ELR (cell line): Measurements from ENCODE around the gene RBL1.
A peak's percentile ranks its signal among the peaks of the same experiment; 100 is the strongest.
"Not testable (repeated sequence)": the region's sequence is repeated elsewhere in the genome, so short reads cannot be mapped to it uniquely, and the experiment has no call there.

Source experiments
- DNase-seq: peaks from one replicate; pipeline ENCODE4 v3.0.0-alpha.2; 2015; ENCODE audit warnings: low read depth

Gene RBL1

DNA sequence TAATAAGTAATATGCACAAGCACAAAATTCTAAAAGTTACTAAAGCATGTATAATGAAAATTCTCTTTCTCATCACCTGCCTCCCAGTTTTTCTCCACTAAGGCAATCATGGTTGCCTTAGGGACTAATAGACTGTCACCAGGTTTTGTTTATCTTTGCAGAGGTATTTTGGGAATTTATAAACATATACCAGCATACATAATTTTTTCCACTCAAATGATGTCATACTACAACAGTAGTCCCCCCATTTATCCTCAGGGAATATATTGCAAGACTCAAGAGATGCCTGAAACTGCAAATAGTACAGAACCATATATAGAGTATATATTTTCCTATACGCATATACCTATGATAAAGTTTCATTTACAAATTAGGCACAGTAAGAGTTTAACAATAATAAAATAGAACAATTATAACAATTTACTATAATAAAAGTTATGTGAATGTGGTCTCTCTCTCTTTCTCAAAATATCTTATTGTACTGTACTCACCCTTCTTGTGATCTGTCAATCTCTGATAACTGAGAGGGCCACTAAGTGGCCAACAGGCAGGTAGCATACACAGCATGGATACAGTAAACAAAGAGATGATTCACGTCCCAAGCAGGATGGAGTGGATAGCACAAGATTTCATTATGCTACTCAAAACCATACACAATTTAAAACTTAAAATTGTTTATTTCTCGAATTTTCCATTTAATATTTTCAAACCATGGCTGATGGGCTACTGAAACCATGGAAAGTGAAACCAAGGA, 19.7 kb downstream of the RBL1 start:
- DNase-seq: peak; percentile 54

DNA sequence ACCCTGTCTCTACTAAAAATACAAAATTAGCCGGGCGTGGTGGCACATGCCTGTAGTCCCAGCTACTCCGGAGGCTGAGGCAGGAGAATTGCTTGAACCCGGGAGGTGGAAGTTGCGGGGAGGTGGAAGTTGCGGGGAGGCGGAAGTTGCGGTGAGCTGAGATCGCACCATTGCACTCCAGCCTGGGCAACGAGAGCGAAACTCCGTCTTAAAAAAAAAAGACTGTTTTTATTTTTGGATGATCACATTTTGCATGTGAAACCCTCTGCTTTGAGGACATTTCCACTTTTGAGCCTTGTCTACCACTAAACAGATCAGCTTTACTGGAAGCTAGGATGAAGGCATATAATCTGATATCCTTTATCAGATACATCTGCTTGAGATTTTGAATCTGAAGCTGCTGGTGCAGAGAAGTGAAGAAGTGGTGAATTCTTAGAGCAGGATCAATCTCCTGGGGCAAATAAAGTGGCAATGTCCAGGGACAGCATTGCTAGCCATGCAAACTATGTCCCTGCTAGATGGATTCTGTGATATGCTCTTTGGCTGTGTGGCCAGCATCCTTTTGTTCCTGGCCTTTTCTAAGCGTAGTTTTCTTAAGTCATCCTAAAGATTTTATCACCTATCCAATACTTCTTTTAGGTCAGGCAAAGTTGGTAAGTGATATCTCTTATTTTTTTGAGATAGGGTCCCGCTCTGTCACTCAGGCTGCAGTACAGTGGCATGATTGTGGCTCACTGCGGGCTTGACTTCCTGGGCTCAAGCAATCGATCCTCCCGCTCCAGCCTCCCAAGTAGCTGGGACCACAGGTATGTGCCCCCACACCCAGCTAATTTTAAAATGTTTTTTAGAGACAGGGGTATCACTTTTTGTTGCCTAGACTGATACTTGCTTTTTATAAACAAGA, 23.3 kb downstream of the RBL1 start:
- no peak for DNase-seq

DNA sequence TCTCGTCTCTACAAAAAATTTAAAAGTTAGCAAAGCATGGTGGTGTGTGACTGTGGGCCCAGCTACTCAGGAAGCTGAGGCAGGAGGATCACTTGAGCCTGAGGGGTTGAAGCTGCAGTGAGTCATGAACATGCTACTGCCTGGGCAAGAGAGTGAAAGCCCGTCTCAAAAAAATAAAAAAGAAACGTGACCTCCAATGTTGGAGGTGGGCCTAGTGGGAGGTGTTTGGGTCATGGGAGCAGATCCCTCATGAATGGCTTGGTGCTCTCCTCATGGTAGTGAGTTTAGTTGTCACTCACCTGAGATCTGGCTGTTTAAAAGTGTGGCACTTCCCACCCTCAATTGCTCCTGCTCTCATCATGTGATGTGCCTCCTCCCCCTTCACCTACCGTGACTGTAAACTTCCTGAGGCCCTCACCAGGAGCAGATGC, 24.3 kb downstream of the RBL1 start:
- DNase-seq: peak; percentile 94

DNA sequence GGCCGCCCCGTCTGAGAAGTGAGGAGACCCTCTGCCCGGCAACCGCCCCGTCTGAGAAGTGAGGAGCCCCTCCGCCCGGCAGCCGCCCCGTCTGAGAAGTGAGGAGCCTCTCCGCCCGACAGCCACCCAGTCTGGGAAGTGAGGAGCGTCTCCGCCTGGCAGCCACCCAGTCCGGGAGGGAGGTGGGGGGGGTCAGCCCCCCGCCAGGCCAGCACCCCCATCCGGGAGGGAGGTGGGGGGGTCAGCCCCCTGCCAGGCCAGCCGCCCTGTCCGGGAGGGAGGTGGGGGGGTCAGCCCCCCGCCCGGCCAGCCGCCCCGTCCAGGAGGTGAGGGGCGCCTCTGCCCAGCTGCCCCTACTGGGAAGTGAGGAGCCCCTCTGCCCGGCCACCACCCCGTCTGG, 26.2 kb downstream of the RBL1 start:
- not testable (repeated sequence) for DNase-seq

DNA sequence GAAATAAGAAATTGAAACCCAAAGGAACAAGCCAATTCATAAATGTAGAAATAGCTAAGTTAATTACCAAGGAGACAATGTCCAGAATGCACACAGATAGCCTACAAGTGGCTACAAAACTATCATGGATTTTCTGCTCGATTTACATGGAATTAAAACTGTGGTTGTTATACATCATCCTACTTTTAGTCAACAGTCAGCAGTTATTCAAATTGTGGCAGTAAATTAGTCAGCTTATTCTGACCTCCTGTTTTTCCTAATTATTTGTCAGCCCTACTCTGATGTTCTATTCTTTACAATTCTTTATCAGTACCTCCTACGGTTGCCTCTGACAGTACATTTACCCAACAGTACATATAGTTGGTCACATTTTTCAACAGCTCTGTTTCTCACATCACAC, 29.6 kb downstream of the RBL1 start:
- DNase-seq: no peak

DNA sequence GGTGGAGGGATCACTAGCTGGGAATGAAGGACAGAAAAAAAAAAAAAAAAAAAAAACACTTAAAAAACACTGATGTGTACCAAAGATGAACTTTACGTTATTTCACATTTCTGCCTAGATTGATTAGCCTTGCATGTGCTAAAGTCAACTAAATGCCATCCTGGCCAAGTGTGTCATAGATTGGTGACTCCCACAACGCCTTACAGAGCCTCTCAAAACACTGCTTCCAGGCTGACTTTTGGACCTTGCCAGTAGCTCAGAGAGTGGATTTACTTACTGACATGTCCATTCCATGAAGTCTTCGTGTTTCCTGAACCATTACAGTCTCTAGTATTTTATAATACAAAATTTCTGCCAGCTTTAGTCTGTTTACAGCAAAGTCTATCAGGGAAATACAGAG, 40.5 kb downstream of the RBL1 start:
- no peak for DNase-seq

DNA sequence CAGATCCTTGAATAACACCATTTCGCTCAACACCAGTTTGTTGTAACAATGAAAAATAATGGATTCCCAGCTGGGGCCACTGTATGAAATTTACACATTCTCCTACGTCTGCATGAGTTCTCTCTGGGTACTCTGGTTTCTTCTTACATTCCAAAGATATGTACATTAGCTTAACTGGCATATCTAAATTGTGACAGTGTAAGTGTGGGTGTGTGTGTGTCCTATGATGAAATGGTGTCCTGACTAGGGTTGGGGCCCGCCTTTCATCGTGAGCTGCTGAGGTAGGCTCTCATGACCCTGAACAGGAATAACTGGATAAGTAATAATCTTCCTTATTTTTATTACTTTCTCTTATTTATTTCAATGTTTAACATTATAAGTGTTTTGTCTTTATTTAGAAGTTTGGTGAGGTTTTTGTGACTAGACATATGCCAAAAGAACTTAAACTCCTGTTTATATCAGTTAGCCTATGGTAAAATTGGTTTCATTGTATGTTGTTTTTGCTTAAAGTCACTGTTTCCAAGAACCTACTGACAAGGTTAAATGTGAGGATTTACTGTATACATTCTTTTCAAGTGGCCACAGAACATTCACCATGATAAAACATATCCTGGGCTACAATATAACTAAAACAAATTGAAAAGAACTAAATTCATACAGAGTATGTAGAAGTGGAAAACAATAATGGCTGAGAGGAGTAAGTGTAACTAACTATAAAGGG, 42.4 kb downstream of the RBL1 start:
- DNase-seq: no peak

DNA sequence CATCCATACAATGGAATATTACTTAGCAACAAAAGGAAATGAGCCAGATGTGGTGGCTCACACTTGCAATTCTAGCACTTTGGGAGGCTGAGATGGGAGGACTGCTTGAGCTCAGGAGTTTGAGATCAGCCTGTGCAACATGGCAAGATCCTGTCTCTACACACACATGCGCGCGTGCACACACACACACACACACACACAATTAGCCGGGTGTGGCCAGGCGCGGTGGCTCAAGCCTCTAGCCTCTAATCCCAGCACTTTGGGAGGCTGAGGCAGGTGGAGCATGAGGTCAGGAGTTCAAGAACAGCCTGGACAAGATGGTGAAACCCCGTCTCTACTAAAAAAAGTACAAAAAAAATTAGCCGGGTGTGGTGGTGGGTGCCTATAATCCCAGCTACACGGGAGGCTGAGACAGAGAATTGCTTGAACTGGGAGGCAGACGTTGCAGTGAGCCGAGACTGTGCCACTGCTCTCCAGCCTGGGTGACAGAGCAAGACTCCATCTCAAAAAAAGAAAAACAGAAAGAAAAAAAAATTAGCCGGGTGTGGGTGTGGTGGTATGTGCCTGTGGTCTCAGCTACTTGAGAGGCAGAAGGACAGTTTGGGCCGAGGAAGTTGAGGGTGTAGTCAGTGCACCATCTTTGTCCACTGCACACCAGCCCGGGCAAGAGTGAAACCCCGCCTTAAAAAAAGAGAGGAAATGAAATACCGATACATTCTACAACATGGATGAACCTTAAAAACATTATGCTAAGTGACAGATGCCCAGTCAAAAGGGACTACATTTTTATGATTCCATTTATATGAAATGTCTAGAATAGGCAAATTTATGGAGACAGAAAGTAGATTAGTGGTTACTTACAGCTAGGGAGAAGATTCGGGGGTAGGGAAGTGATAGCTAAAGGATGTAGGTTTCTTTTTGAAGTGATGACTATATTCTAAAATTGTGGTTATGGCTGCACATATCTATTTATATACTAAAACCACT, 52.5 kb downstream of the RBL1 start:
- DNase-seq: no peak

DNA sequence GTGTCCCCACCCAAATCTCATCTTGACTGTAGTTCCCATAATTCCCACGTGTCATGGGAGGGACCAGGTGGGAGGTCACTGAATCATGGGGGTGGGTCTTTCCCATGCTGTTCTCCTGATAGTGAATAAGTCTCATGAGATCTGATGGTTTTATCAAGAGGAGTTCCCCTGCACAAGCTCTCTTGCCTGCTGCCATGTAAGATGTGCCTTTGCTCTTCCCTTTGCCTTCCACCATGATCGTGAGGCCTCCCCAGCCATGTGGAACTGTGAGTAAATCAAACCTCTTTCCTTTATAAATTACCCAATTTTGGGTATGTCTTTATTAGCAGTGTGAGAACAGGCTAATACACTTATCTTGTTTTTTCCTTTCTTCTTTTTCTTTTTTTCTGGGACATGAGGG, 56.4 kb downstream of the RBL1 start:
- DNase-seq: not testable (repeated sequence)

DNA sequence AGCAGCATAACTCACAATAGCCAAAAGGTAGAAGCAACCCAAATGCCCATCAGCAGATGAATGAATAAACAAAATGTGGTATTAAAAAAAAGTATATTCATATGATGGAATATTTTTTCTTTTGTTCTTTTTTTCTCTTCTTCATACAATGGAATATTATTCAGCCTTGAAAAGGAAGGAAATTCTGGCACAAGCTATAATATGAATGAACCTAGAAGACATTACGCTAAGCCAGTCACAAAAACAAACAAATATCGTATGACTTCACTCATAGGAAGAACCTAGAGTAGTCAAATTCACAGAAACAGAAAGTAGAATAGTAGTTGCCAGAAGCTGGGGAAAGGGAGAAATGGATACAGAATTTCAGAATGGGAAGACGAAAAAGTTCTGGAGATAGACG, 63.7 kb downstream of the RBL1 start:
- DNase-seq: no peak

DNA sequence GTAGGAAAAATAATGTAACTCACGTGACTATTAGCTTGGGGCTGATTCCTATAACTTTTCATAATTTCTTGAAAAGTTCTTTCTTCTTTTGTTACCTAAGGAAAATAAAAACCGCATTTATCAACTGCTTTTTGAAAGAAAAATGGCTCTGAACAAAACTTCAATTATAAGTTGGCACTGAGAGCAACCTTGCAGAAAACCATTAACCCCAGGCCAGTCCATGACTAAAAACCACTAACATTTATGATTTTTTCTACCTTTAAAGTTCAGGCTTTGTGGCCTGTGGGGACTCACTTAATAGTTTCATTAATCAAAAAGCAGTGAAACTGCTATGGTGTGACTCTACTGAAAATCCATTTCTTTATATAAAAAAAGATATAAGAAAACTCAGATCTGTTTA, 75.2 kb downstream of the RBL1 start:
- no peak for DNase-seq

DNA sequence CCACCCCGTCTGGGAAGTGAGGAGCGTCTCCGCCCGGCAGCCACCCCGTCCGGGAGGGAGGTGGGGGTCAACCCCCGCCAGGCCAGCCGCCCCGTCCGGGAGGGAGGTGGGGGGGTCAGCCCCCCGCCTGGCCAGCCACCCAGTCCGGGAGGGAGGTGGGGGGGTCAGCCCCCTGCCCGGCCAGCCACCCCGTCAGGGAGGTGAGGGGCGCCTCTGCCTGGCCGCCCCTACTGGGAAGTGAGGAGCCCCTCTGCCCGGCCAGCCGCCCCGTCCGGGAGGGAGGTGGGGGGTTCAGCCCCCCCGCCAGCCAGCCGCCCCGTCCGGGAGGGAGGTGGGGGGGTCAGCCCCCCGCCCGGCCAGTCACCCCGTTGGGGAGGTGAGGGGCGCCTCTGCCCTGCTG, 83.2 kb downstream of the RBL1 start:
- DNase-seq: not testable (repeated sequence)

DNA sequence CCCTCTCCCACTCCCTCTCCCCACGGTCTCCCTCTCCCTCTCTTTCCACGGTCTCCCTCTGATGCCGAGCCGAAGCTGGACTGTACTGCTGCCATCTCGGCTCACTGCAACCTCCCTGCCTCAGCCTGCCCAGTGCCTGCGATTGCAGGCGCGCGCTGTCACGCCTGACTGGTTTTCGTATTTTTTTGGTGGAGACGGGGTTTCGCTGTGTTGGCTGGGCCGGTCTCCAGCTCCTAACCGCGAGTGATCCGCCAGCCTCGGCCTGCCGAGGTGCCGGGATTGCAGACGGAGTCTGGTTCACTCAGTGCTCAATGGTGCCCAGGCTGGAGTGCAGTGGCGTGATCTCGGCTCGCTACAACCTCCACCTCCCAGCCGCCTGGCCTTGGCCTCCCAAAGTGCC, 83.9 kb downstream of the RBL1 start:
- DNase-seq: not testable (repeated sequence)

DNA sequence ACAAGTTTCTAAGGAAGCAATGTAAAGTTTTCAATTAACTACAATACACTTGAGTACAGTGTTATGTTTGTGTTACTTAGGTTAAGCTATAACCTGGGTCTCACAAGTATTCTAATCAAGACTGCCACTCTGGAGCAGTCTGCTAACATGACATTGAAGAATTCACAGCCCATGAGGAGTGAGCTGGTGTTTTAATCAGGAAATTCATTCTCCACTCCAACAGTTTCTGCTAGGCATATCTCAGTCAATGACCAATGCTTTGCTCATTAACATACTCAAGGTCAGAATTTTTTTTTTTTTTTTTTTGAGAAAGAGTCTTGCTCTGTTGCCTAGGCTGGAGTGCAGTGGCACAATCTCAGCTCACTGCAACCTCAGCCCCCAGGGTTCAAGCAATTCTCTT, 84.7 kb downstream of the RBL1 start:
- no peak for DNase-seq

DNA sequence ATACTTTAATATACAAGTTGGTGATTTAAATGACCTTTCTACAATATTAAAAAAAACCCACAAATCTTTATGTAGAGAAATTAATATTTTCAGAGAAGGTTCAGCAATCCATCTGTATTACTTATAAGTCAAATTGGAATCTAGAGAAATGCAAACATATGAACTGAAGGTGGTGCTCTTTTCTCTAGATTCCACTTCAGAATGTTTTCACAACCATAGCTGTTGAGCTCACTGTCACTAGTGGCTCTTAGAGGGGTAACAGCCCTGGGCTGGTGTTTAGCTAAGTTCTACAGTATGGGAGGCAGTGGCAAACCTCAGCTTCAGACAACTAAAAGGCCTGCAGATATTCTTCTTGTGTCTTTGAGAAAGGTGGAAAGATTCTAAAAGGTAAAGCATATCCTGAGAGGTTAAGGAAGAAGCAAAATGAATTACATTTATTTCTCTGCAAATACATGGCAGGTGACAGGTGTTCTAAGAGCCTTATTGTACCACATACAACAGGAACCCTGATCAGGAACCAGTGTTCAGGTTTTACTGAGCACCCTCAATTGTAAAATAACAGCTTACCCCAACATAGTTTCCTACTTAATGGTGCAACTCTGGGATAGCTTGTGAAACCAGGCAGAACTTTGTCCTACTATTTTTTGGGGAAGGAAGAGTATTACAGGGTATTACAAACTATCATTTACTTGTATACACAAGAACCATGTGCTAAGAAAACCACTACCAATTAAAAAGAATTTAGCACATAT, 87.7 kb downstream of the RBL1 start:
- peak; percentile 48 for DNase-seq

DNA sequence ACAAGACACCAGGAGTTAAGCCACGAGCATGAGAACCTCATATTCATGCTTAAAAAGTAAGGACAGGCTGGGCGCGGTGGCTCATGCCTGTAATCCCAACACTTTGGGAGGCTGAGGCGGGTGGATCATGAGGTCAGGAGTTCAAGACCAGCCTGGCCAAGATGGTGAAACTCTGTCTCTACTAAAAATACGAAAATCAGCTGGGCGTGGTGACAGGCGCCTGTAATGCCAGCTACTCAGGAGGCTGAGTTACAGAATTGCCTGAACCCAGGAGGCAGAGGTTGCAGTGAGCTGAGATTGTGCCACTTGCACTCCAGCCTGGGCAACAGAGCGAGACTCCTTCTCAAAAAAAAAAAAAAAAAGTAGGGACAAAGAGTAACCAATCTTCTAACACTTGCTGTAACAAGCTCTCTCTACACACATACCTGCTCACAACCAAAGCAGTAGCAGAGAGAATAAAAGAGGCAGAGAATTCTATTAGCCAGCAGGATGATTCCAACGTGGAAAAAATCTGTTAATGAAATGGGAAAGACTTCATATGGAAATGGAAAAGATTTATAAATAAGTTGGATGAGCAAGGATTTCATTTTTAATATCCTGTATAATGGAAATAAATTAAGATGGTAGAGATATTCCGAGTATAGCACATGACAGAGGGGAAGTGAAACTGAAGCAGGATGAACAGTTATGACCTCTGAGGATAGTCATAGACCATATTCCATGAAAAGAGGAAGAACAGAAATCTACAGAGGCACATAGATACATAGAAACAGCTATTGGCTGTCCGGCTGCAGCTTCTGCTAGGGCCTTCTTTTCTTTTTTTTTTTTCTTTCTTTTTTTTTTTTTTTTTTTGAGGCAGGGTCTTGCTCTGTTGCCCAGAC, 90.5 kb downstream of the RBL1 start:
- DNase-seq: not testable (repeated sequence)

DNA sequence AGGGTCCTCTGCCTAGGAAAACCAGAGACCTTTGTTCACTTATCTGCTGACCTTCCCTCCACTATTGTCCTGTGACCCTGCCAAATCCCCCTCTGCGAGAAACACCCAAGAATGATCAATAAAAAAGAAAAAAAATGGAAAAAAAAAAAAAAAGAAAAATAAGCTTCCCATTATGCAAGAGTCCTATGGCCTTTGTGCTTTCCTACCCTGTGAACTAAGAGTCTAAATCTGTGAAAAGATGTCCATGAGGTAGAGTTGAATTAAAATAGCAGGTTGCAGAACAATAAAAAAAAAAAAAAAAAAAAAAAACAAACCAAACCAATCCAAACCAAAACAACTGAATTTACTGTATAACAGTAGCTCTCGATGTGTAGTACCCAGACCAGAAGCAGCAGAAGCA, 94.2 kb downstream of the RBL1 start:
- DNase-seq: not testable (repeated sequence)

DNA sequence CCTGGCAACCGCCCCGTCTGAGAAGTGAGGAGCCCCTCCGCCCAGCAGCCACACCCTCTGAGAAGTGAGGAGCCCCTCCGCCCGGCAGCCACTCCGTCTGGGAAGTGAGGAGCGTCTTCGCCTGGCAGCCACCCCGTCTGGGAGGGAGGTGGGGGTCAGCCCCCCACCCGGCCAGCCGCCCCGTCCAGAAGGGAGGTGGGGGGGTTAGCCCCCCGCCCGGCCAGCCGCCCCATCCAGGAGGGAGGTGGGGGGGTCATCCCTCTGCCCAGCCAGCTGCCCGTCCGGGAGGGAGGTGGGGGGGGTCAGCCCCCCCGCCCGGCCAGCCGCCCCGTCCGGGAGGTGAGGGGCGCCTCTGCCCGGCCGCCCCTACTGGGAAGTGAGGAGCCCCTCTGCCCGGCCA, 95.6 kb downstream of the RBL1 start:
- DNase-seq: not testable (repeated sequence)

DNA sequence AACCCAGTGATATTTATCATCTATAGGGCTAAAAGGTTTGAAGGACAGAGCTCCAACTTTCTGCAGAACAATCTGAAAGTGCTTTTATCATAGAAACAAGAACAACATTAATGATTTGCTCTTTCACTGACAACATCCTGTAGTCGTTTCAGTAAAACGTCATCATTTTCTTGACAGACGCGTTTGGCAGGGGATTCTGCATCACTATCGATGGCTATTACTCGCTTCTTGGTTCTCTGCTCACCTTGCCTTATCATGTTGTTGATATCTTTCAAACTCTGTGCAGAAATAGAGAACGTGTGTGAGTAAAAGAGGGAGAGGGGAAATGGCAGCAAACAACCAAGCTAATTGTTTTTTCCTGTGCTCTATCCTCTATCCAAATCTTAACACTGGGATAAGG, 97.1 kb downstream of the RBL1 start:
- DNase-seq: no peak

DNA sequence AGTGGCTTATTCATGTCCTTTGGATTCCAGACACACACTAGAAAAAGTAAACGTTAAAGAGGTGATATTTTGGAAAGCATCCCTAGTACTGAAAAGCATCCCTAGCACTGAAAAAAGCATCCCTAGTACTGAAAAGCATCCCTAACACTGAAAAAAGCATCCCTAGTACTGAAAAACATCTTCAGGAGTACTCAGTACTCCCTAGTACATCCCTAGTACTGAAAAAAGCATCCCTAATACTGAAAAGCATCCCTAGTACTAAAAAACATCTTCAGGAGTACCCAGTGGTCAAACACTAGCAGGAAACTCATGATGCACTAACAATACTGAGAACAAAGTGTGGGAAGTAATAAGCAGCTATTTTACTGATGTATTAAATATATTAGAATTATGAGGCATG, 98.7 kb downstream of the RBL1 start:
- DNase-seq: no peak
